WTC11 (cell line): ENCODE results near the gene SLC35F5. TPM values are rescaled to one million over a fixed set of nuclear protein-coding genes. Genes with fewer than 3 reads are reported as not detected.

Source experiments
- ATAC-seq: fragments of 200-7000 bp; cut with Tn5 transposase; 2 replicates; pipeline ENCODE4 v1.10.0; 2021; ENCODE audit warnings: mild to moderate bottlenecking, moderate library complexity
- CTCF ChIA-PET: fragments of 300-600 bp; sonication (Branson Sonifier 250); formaldehyde crosslinking; loops from one replicate; lab custom pipeline; 2021; ENCODE audit warnings: antibody characterized with exemption; lab: Charles Lee
- POLR2A ChIA-PET: fragments of 350-600 bp; sonication (Branson Sonifier 250); formaldehyde crosslinking; loops from one replicate; lab custom pipeline; 2021; ENCODE audit warnings: antibody characterized with exemption; lab: Charles Lee
- DNase-seq: peaks from one replicate; pipeline ENCODE4 v3.0.0; 2021; ENCODE audit warnings: low spot score
- H3K27ac Mint-ChIP-seq: 2 replicates; pipeline ENCODE4 v1.8.0; 2021; ENCODE audit warnings: mixed read lengths
- H3K27me3 Mint-ChIP-seq: 2 replicates; pipeline ENCODE4 v1.8.0; 2021; ENCODE audit warnings: low read depth, mild to moderate bottlenecking, moderate library complexity, mixed read lengths
- H3K36me3 Mint-ChIP-seq: 2 replicates; pipeline ENCODE4 v1.8.0; 2021; ENCODE audit warnings: mixed read lengths
- H3K4me1 Mint-ChIP-seq: 2 replicates; pipeline ENCODE4 v1.8.0; 2022; ENCODE audit warnings: mixed read lengths
- H3K4me3 Mint-ChIP-seq: 2 replicates; pipeline ENCODE4 v1.8.0; 2021; ENCODE audit warnings: mild to moderate bottlenecking, moderate library complexity, mixed read lengths
- H3K9me3 Mint-ChIP-seq: 2 replicates; pipeline ENCODE4 v1.8.0; 2021; ENCODE audit warnings: mixed read lengths
- AFF4 ChIP-seq: sonication (generic); formaldehyde crosslinking; IDR thresholded peaks from 2 replicates; pipeline ENCODE4 v1.8.1; 2023; ENCODE audit warnings: mild to moderate bottlenecking, missing genetic modification reagents, borderline replicate concordance
- ARID4B ChIP-seq: sonication (generic); formaldehyde crosslinking; IDR thresholded peaks from 2 replicates; pipeline ENCODE4 v1.8.0; 2023; ENCODE audit warnings: missing genetic modification reagents, mild to moderate bottlenecking, borderline replicate concordance
- ATF3 ChIP-seq: sonication (generic); formaldehyde crosslinking; conservative IDR thresholded peaks from 2 replicates; pipeline ENCODE4 v1.8.1; 2022; ENCODE audit warnings: mild to moderate bottlenecking, missing genetic modification reagents
- CBFB ChIP-seq: sonication (generic); formaldehyde crosslinking; IDR thresholded peaks from 2 replicates; pipeline ENCODE4 v1.8.1; 2022; ENCODE audit warnings: mild to moderate bottlenecking, low read depth, missing genetic modification reagents
- ETV6 ChIP-seq: sonication (generic); formaldehyde crosslinking; IDR thresholded peaks from 2 replicates; pipeline ENCODE4 v1.8.1; 2022; ENCODE audit warnings: mild to moderate bottlenecking, missing genetic modification reagents
- IRF1 ChIP-seq: sonication (generic); formaldehyde crosslinking; IDR thresholded peaks from 2 replicates; pipeline ENCODE4 v1.8.0; 2023; ENCODE audit warnings: missing genetic modification reagents
- NFATC4 ChIP-seq: fragments of 250-450 bp; sonication (Bioruptor Pico); IDR thresholded peaks from 2 replicates; pipeline ENCODE4 v1.9.0; 2021; ENCODE audit warnings: mild to moderate bottlenecking
- NR1H2 ChIP-seq: sonication (generic); formaldehyde crosslinking; IDR thresholded peaks from 2 replicates; pipeline ENCODE4 v1.9.0; 2021; ENCODE audit warnings: mild to moderate bottlenecking, moderate library complexity, missing genetic modification reagents
- SP1 ChIP-seq: sonication (generic); formaldehyde crosslinking; conservative IDR thresholded peaks from 2 replicates; pipeline ENCODE4 v1.8.1; 2022; ENCODE audit warnings: missing genetic modification reagents
- TCF7 ChIP-seq: sonication (generic); formaldehyde crosslinking; IDR thresholded peaks from 2 replicates; pipeline ENCODE4 v1.8.0; 2022; ENCODE audit warnings: mild to moderate bottlenecking, low read depth, missing genetic modification reagents, moderate library complexity
- ZMAT4 ChIP-seq: fragments of 250-450 bp; sonication (Bioruptor Pico); IDR thresholded peaks from 2 replicates; pipeline ENCODE4 v1.9.0; 2021; ENCODE audit warnings: mild to moderate bottlenecking
- ZNF121 ChIP-seq: sonication (generic); formaldehyde crosslinking; IDR thresholded peaks from 2 replicates; pipeline ENCODE4 v1.8.0; 2023; ENCODE audit warnings: missing genetic modification reagents
- ZNF138 ChIP-seq: sonication (generic); formaldehyde crosslinking; conservative IDR thresholded peaks from 2 replicates; pipeline ENCODE4 v1.8.1; 2022; ENCODE audit warnings: mild to moderate bottlenecking, moderate library complexity, missing genetic modification reagents
- ZNF281 ChIP-seq: sonication (generic); formaldehyde crosslinking; IDR thresholded peaks from 2 replicates; pipeline ENCODE4 v1.8.0; 2023; ENCODE audit warnings: mild to moderate bottlenecking, missing genetic modification reagents
- ZNF423 ChIP-seq: fragments of 250-450 bp; sonication (Bioruptor Pico); IDR thresholded peaks from 2 replicates; pipeline ENCODE4 v2.1.2; 2022; ENCODE audit warnings: mild to moderate bottlenecking, moderate library complexity
- ZNF671 ChIP-seq: fragments of 250-450 bp; sonication (Bioruptor Pico); IDR thresholded peaks from 2 replicates; pipeline ENCODE4 v1.8.0; 2021; ENCODE audit warnings: mild to moderate bottlenecking
- total RNA-seq: library from RNA; stranded (reverse); gene quantifications from 3 replicates; pipeline ENCODE4 v1.2.3, GENCODE V29; 2021

The SLC35F5 gene
- total RNA-seq, 1 experiment from 2014 or later = 20.3 TPM

GRCh38 chr2:113768770-113769169, 12.3 kb upstream of the SLC35F5 start:
- POLR2A ChIA-PET = no interaction called here
- ATAC-seq (no peak), DNase-seq (no peak)
- Mint-ChIP-seq H3K27ac (no peak overlapping the region), H3K9me3 (peaks cover 43% of the 10 kb centered on the region), H3K36me3 (peaks cover 19% of the 10 kb centered on the region), H3K27me3 (peaks cover 19% of the 10 kb centered on the region), H3K4me1 (peaks cover 9% of the 10 kb centered on the region), H3K4me3 (no peak overlapping the region)
- CTCF ChIA-PET = no interaction called here
- TF ChIP-seq ATF3 (CRISPR knock-in tag) = no peak
- no peak for TF ChIP-seq ZNF671 (CRISPR knock-in tag)

- Mint-ChIP-seq H3K4me1 (peaks cover 9% of the 10 kb centered on the region), H3K27me3 (peaks cover 25% of the 10 kb centered on the region), H3K9me3 (peaks cover 49% of the 10 kb centered on the region), H3K4me3 (no peak overlapping the region), H3K27ac (no peak overlapping the region), H3K36me3 (peaks cover 23% of the 10 kb centered on the region)
- TF ChIP-seq IRF1 (CRISPR knock-in tag) (no peak), ZNF121 (CRISPR knock-in tag) (no peak), ETV6 (CRISPR knock-in tag) (no peak), ZNF423 (CRISPR knock-in tag) (no peak), ZMAT4 (no peak), NR1H2 (CRISPR knock-in tag) (no peak), NFATC4 (CRISPR knock-in tag) (no peak), SP1 (CRISPR knock-in tag) (no peak), ZNF281 (CRISPR knock-in tag) (no peak), ARID4B (no peak), TCF7 (CRISPR knock-in tag) (no peak), CBFB (CRISPR knock-in tag) (no peak), ZNF138 (CRISPR knock-in tag) (no peak), AFF4 (CRISPR knock-in tag) (no peak)
- DNase-seq (no peak), ATAC-seq (no peak)
- CTCF ChIA-PET = no interaction called here
- POLR2A ChIA-PET = no interaction called here
Measured at GRCh38 chr2:113767811-113768460, 11.5 kb upstream of the SLC35F5 start.
